NCI-H2107 treated with DMSO at 0.1 percent for 48 hours (cell line): ENCODE measurements around the gene ORM1.

Source experiments
- DNase-seq: peaks from one replicate; lab custom pipeline; 2025; ENCODE audit not compliant: unreplicated experiment; lab: John Stamatoyannopoulos, UW

The ORM1 gene

GRCh38 chr9:114362394-114362793 lies 39.5 kb downstream of the ORM1 start:
- no peak for DNase-seq

- DNase-seq = no peak
These were observed 40.5 kb downstream of the ORM1 start for GRCh38 chr9:114363424-114363823.

- no peak for DNase-seq
These were observed 41.5 kb downstream of the ORM1 start for GRCh38 chr9:114364134-114365041.

- no peak for DNase-seq
These were observed 42.3 kb downstream of the ORM1 start for GRCh38 chr9:114365194-114365593.

- no peak for DNase-seq
These were observed 43.6 kb downstream of the ORM1 start for GRCh38 chr9:114366334-114367128.

GRCh38 chr9:114367366-114367765 lies 44.5 kb downstream of the ORM1 start:
- no peak for DNase-seq

GRCh38 chr9:114367772-114368569 lies 45.1 kb downstream of the ORM1 start:
- DNase-seq = no peak

- no peak for DNase-seq
These were observed 46.6 kb downstream of the ORM1 start for GRCh38 chr9:114369216-114370130.

GRCh38 chr9:114370251-114370967 lies 47.5 kb downstream of the ORM1 start:
- no peak for DNase-seq

GRCh38 chr9:114370968-114371320 lies 48.0 kb downstream of the ORM1 start:
- DNase-seq = no peak

- DNase-seq = no peak
These were observed 48.5 kb downstream of the ORM1 start for GRCh38 chr9:114371343-114371944.

- DNase-seq = no peak
These were observed 49.3 kb downstream of the ORM1 start for GRCh38 chr9:114371973-114372917.

- no peak for DNase-seq
These were observed 50.1 kb downstream of the ORM1 start for GRCh38 chr9:114372921-114373448.

GRCh38 chr9:114373960-114374730 lies 51.2 kb downstream of the ORM1 start:
- DNase-seq = no peak

GRCh38 chr9:114374936-114375335 lies 52.0 kb downstream of the ORM1 start:
- no peak for DNase-seq

- DNase-seq = no peak
These were observed 52.7 kb downstream of the ORM1 start for GRCh38 chr9:114375386-114376175.
